Measurements from ENCODE around the gene TRPV4.

Gene TRPV4

GRCh38 chr12:109815757-109816617 lies 17.2 kb downstream of the TRPV4 start:
- intact Hi-C loops (cut with micrococcal nuclease): no loop called here
- peaks cover 6% of the 10 kb centered on the region for H3K27me3 Mint-ChIP-seq
- no peaks in the 10 kb centered on the region for H3K9me3 Mint-ChIP-seq
- no peak overlapping the region for H3K27ac Mint-ChIP-seq
- H3K4me1 Mint-ChIP-seq (ENCODE audit: low read depth): peaks cover 11% of the 10 kb centered on the region
- H3K4me3 Mint-ChIP-seq: no peak overlapping the region
- no peaks in the 10 kb centered on the region for H3K36me3 Mint-ChIP-seq (ENCODE audit: low read depth)

- H3K27me3 Mint-ChIP-seq: peaks cover 6% of the 10 kb centered on the region
- H3K4me1 Mint-ChIP-seq (ENCODE audit: low read depth): peaks cover 11% of the 10 kb centered on the region
- H3K36me3 Mint-ChIP-seq (ENCODE audit: low read depth): no peaks in the 10 kb centered on the region
- no peaks in the 10 kb centered on the region for H3K9me3 Mint-ChIP-seq
- H3K4me3 Mint-ChIP-seq: no peak overlapping the region
- H3K27ac Mint-ChIP-seq: no peak overlapping the region
- intact Hi-C loops (cut with micrococcal nuclease): no loop called here
Observed at GRCh38 chr12:109815225-109815624, 18.0 kb downstream of the TRPV4 start.

GRCh38 chr12:109814600-109815150 lies 18.5 kb downstream of the TRPV4 start:
- Mint-ChIP-seq H3K4me1 (ENCODE audit: low read depth) (peaks cover 11% of the 10 kb centered on the region), H3K9me3 (no peaks in the 10 kb centered on the region), H3K36me3 (ENCODE audit: low read depth) (no peaks in the 10 kb centered on the region), H3K27ac (no peak overlapping the region), H3K4me3 (no peak overlapping the region), H3K27me3 (peaks cover 6% of the 10 kb centered on the region)
- intact Hi-C loops (cut with micrococcal nuclease): no loop called here

- Mint-ChIP-seq H3K9me3 (no peaks in the 10 kb centered on the region), H3K36me3 (ENCODE audit: low read depth) (no peaks in the 10 kb centered on the region), H3K4me1 (ENCODE audit: low read depth) (peaks cover 11% of the 10 kb centered on the region), H3K27me3 (no peaks in the 10 kb centered on the region), H3K27ac (no peak overlapping the region), H3K4me3 (no peak overlapping the region)
- intact Hi-C loops (cut with micrococcal nuclease): no loop called here
Observed at GRCh38 chr12:109813810-109814416, 19.3 kb downstream of the TRPV4 start.

GRCh38 chr12:109811624-109811995 lies 21.6 kb downstream of the TRPV4 start:
- H3K4me1 Mint-ChIP-seq (ENCODE audit: low read depth): peaks cover under 1% of the 10 kb centered on the region
- H3K4me3 Mint-ChIP-seq: no peak overlapping the region
- intact Hi-C loops (cut with micrococcal nuclease): no loop called here
- H3K27ac Mint-ChIP-seq: no peak overlapping the region
- no peaks in the 10 kb centered on the region for H3K9me3 Mint-ChIP-seq
- no peaks in the 10 kb centered on the region for H3K27me3 Mint-ChIP-seq
- no peaks in the 10 kb centered on the region for H3K36me3 Mint-ChIP-seq (ENCODE audit: low read depth)

- Mint-ChIP-seq H3K27ac (no peak overlapping the region), H3K4me1 (ENCODE audit: low read depth) (no peaks in the 10 kb centered on the region)
- intact Hi-C loops (cut with micrococcal nuclease): no loop called here
Observed at GRCh38 chr12:109810954-109811623, 22.1 kb downstream of the TRPV4 start.

GRCh38 chr12:109808876-109809646 lies 24.1 kb downstream of the TRPV4 start:
- H3K9me3 Mint-ChIP-seq: no peaks in the 10 kb centered on the region
- no peaks in the 10 kb centered on the region for H3K36me3 Mint-ChIP-seq (ENCODE audit: low read depth)
- peaks cover 5% of the 10 kb centered on the region for H3K4me1 Mint-ChIP-seq (ENCODE audit: low read depth)
- H3K4me3 Mint-ChIP-seq: no peak overlapping the region
- intact Hi-C loops (cut with micrococcal nuclease): no loop called here
- H3K27me3 Mint-ChIP-seq: peaks cover 4% of the 10 kb centered on the region
- no peak overlapping the region for H3K27ac Mint-ChIP-seq

More at GRCh38 chr12:109810954-109811623, 22.1 kb downstream of the TRPV4 start:
- Mint-ChIP-seq H3K36me3 (ENCODE audit: low read depth) (no peaks in the 10 kb centered on the region), H3K4me3 (no peak overlapping the region), H3K9me3 (no peaks in the 10 kb centered on the region), H3K27me3 (no peaks in the 10 kb centered on the region)

- Mint-ChIP-seq H3K4me1 (ENCODE audit: low read depth) (peaks cover 5% of the 10 kb centered on the region), H3K4me3 (no peak overlapping the region), H3K27me3 (peaks cover 4% of the 10 kb centered on the region), H3K27ac (no peak overlapping the region), H3K36me3 (ENCODE audit: low read depth) (no peaks in the 10 kb centered on the region), H3K9me3 (no peaks in the 10 kb centered on the region)
- intact Hi-C loops (cut with micrococcal nuclease): no loop called here
Observed at GRCh38 chr12:109807954-109808643, 25.1 kb downstream of the TRPV4 start.

GRCh38 chr12:109804820-109805761 lies 28.1 kb downstream of the TRPV4 start:
- H3K36me3 Mint-ChIP-seq (ENCODE audit: low read depth): no peaks in the 10 kb centered on the region
- H3K27ac Mint-ChIP-seq: no peak overlapping the region
- peaks cover 8% of the 10 kb centered on the region for H3K9me3 Mint-ChIP-seq
- intact Hi-C loops (cut with micrococcal nuclease): loop anchor here (1.0 kb wide), 2 partner anchors 40 to 75 kb away; partner anchors contain the start of gene GLTP
- no peak overlapping the region for H3K4me3 Mint-ChIP-seq
- peaks cover 5% of the 10 kb centered on the region for H3K4me1 Mint-ChIP-seq (ENCODE audit: low read depth)
- H3K27me3 Mint-ChIP-seq: peaks cover 4% of the 10 kb centered on the region

- no peak overlapping the region for H3K27ac Mint-ChIP-seq
- peaks cover 8% of the 10 kb centered on the region for H3K9me3 Mint-ChIP-seq
- no peaks in the 10 kb centered on the region for H3K36me3 Mint-ChIP-seq (ENCODE audit: low read depth)
- H3K4me1 Mint-ChIP-seq (ENCODE audit: low read depth): peaks cover 5% of the 10 kb centered on the region
- intact Hi-C loops (cut with micrococcal nuclease): no loop called here
- H3K27me3 Mint-ChIP-seq: peaks cover 4% of the 10 kb centered on the region
- H3K4me3 Mint-ChIP-seq: no peak overlapping the region
Observed at GRCh38 chr12:109803678-109804077, 29.5 kb downstream of the TRPV4 start.

- Mint-ChIP-seq H3K36me3 (ENCODE audit: low read depth) (no peaks in the 10 kb centered on the region), H3K4me3 (no peak overlapping the region), H3K27ac (no peak overlapping the region), H3K27me3 (peaks cover 4% of the 10 kb centered on the region), H3K9me3 (peaks cover 8% of the 10 kb centered on the region), H3K4me1 (ENCODE audit: low read depth) (peaks cover 11% of the 10 kb centered on the region)
- intact Hi-C loops (cut with micrococcal nuclease): no loop called here
Observed at GRCh38 chr12:109802828-109803227, 30.4 kb downstream of the TRPV4 start.

GRCh38 chr12:109800536-109800935 lies 32.7 kb downstream of the TRPV4 start:
- Mint-ChIP-seq H3K4me1 (ENCODE audit: low read depth) (peaks cover 12% of the 10 kb centered on the region), H3K4me3 (no peak overlapping the region), H3K36me3 (ENCODE audit: low read depth) (no peaks in the 10 kb centered on the region), H3K27ac (no peak overlapping the region), H3K27me3 (peaks cover 5% of the 10 kb centered on the region), H3K9me3 (peaks cover 8% of the 10 kb centered on the region)
- intact Hi-C loops (cut with micrococcal nuclease): no loop called here

All from dendritic cell treated with granulocyte-macrophage colony-stimulating factor and Interleukin-4, amounts not matched to agents 40 ng/mL and 50 ng/mL, for 4 days (primary cell).